ENCODE measurements around the gene TAF6.

The TAF6 gene

GRCh38 chr7:100093925-100094486, 25.2 kb downstream of the TAF6 start:
- peaks cover 83% of the 10 kb centered on the region for H3K36me3 ChIP-seq (ENCODE audit: control insufficient read depth, insufficient read depth, low read length)
- H3K4me3 ChIP-seq (ENCODE audit: insufficient read depth, low read depth, low read length, poor library complexity, severe bottlenecking) = no peak overlapping the region
- H3K27ac ChIP-seq (ENCODE audit: insufficient read depth, low read length, poor library complexity, severe bottlenecking) = no peak overlapping the region
- no peaks in the 10 kb centered on the region for H3K9me3 ChIP-seq (ENCODE audit: control insufficient read depth, low read length)
- no peaks in the 10 kb centered on the region for H3K4me1 ChIP-seq (ENCODE audit: control insufficient read depth, insufficient read depth, low read length, poor library complexity, severe bottlenecking)
- no peaks in the 10 kb centered on the region for H3K27me3 ChIP-seq (replicated peaks; ENCODE audit: control insufficient read depth, insufficient read depth, low read length, poor library complexity, severe bottlenecking)
- no peak for DNase-seq

- H3K4me3 ChIP-seq (ENCODE audit: insufficient read depth, low read depth, low read length, poor library complexity, severe bottlenecking) = no peak overlapping the region
- DNase-seq = no peak
- H3K36me3 ChIP-seq (ENCODE audit: control insufficient read depth, insufficient read depth, low read length) = peaks cover 78% of the 10 kb centered on the region
- H3K9me3 ChIP-seq (ENCODE audit: control insufficient read depth, low read length) = no peaks in the 10 kb centered on the region
- H3K27ac ChIP-seq (ENCODE audit: insufficient read depth, low read length, poor library complexity, severe bottlenecking) = no peak overlapping the region
- H3K4me1 ChIP-seq (ENCODE audit: control insufficient read depth, insufficient read depth, low read length, poor library complexity, severe bottlenecking) = no peaks in the 10 kb centered on the region
- no peaks in the 10 kb centered on the region for H3K27me3 ChIP-seq (replicated peaks; ENCODE audit: control insufficient read depth, insufficient read depth, low read length, poor library complexity, severe bottlenecking)
Measured at GRCh38 chr7:100093498-100093897, 25.7 kb downstream of the TAF6 start.

GRCh38 chr7:100093054-100093453, 26.1 kb downstream of the TAF6 start:
- H3K36me3 ChIP-seq (ENCODE audit: control insufficient read depth, insufficient read depth, low read length) = peaks cover 73% of the 10 kb centered on the region
- DNase-seq = no peak
- peaks cover 4% of the 10 kb centered on the region for H3K4me1 ChIP-seq (ENCODE audit: control insufficient read depth, insufficient read depth, low read length, poor library complexity, severe bottlenecking)
- no peaks in the 10 kb centered on the region for H3K27me3 ChIP-seq (replicated peaks; ENCODE audit: control insufficient read depth, insufficient read depth, low read length, poor library complexity, severe bottlenecking)
- no peaks in the 10 kb centered on the region for H3K9me3 ChIP-seq (ENCODE audit: control insufficient read depth, low read length)
- no peak overlapping the region for H3K27ac ChIP-seq (ENCODE audit: insufficient read depth, low read length, poor library complexity, severe bottlenecking)
- no peak overlapping the region for H3K4me3 ChIP-seq (ENCODE audit: insufficient read depth, low read depth, low read length, poor library complexity, severe bottlenecking)

GRCh38 chr7:100091411-100092181, 27.6 kb downstream of the TAF6 start:
- Histone ChIP-seq H3K4me1 (ENCODE audit: control insufficient read depth, insufficient read depth, low read length, poor library complexity, severe bottlenecking) (peaks cover 6% of the 10 kb centered on the region), H3K9me3 (ENCODE audit: control insufficient read depth, low read length) (no peaks in the 10 kb centered on the region), H3K27me3 (replicated peaks; ENCODE audit: control insufficient read depth, insufficient read depth, low read length, poor library complexity, severe bottlenecking) (no peaks in the 10 kb centered on the region), H3K27ac (ENCODE audit: insufficient read depth, low read length, poor library complexity, severe bottlenecking) (no peak overlapping the region), H3K36me3 (ENCODE audit: control insufficient read depth, insufficient read depth, low read length) (peaks cover 61% of the 10 kb centered on the region), H3K4me3 (ENCODE audit: insufficient read depth, low read depth, low read length, poor library complexity, severe bottlenecking) (no peak overlapping the region)
- DNase-seq = no peak

GRCh38 chr7:100090527-100091410, 28.4 kb downstream of the TAF6 start:
- H3K27me3 ChIP-seq (replicated peaks; ENCODE audit: control insufficient read depth, insufficient read depth, low read length, poor library complexity, severe bottlenecking) = no peaks in the 10 kb centered on the region
- peaks cover 6% of the 10 kb centered on the region for H3K4me1 ChIP-seq (ENCODE audit: control insufficient read depth, insufficient read depth, low read length, poor library complexity, severe bottlenecking)
- DNase-seq = no peak
- no peaks in the 10 kb centered on the region for H3K9me3 ChIP-seq (ENCODE audit: control insufficient read depth, low read length)
- H3K36me3 ChIP-seq (ENCODE audit: control insufficient read depth, insufficient read depth, low read length) = peaks cover 53% of the 10 kb centered on the region
- no peak overlapping the region for H3K4me3 ChIP-seq (ENCODE audit: insufficient read depth, low read depth, low read length, poor library complexity, severe bottlenecking)
- H3K27ac ChIP-seq (ENCODE audit: insufficient read depth, low read length, poor library complexity, severe bottlenecking) = no peak overlapping the region

GRCh38 chr7:100089458-100090196, 29.5 kb downstream of the TAF6 start:
- Histone ChIP-seq H3K27ac (ENCODE audit: insufficient read depth, low read length, poor library complexity, severe bottlenecking) (peak overlapping the region; percentile 78), H3K9me3 (ENCODE audit: control insufficient read depth, low read length) (no peaks in the 10 kb centered on the region), H3K27me3 (replicated peaks; ENCODE audit: control insufficient read depth, insufficient read depth, low read length, poor library complexity, severe bottlenecking) (no peaks in the 10 kb centered on the region), H3K4me3 (ENCODE audit: insufficient read depth, low read depth, low read length, poor library complexity, severe bottlenecking) (peak overlapping the region; percentile 71), H3K36me3 (ENCODE audit: control insufficient read depth, insufficient read depth, low read length) (peaks cover 43% of the 10 kb centered on the region), H3K4me1 (ENCODE audit: control insufficient read depth, insufficient read depth, low read length, poor library complexity, severe bottlenecking) (peaks cover 6% of the 10 kb centered on the region)
- no peak for DNase-seq

- Histone ChIP-seq H3K9me3 (ENCODE audit: control insufficient read depth, low read length) (no peaks in the 10 kb centered on the region), H3K36me3 (ENCODE audit: control insufficient read depth, insufficient read depth, low read length) (peaks cover 36% of the 10 kb centered on the region), H3K4me1 (ENCODE audit: control insufficient read depth, insufficient read depth, low read length, poor library complexity, severe bottlenecking) (peaks cover 6% of the 10 kb centered on the region), H3K27ac (ENCODE audit: insufficient read depth, low read length, poor library complexity, severe bottlenecking) (peak within 1 kb of the TSS; percentile 78), H3K4me3 (ENCODE audit: insufficient read depth, low read depth, low read length, poor library complexity, severe bottlenecking) (peak within 1 kb of the TSS; percentile 71), H3K27me3 (replicated peaks; ENCODE audit: control insufficient read depth, insufficient read depth, low read length, poor library complexity, severe bottlenecking) (no peaks in the 10 kb centered on the region)
- peak; percentile 75 to 81 (median 78) for DNase-seq
Measured at GRCh38 chr7:100088621-100089457, 30.3 kb downstream of the TAF6 start, which contains the start of gene COPS6. Gene COPS6 (plus strand): TSS chr7:100088969. CDS start chr7:100088991, 22 bp downstream.

- H3K4me3 ChIP-seq (ENCODE audit: insufficient read depth, low read depth, low read length, poor library complexity, severe bottlenecking) = peak overlapping the region; percentile 71
- no peaks in the 10 kb centered on the region for H3K9me3 ChIP-seq (ENCODE audit: control insufficient read depth, low read length)
- H3K27ac ChIP-seq (ENCODE audit: insufficient read depth, low read length, poor library complexity, severe bottlenecking) = peak overlapping the region; percentile 78
- peaks cover 29% of the 10 kb centered on the region for H3K36me3 ChIP-seq (ENCODE audit: control insufficient read depth, insufficient read depth, low read length)
- no peak for DNase-seq
- peaks cover 6% of the 10 kb centered on the region for H3K4me1 ChIP-seq (ENCODE audit: control insufficient read depth, insufficient read depth, low read length, poor library complexity, severe bottlenecking)
- no peaks in the 10 kb centered on the region for H3K27me3 ChIP-seq (replicated peaks; ENCODE audit: control insufficient read depth, insufficient read depth, low read length, poor library complexity, severe bottlenecking)
Measured at GRCh38 chr7:100088095-100088620, 31.0 kb downstream of the TAF6 start.
